Mesenchymal stem cell (in vitro differentiated cells and primary cell): ENCODE results near the gene FLRT2.
A peak's percentile ranks its signal among the peaks of the same experiment; 100 is the strongest.

ENCODE experiments used
- DNase-seq: peaks from one replicate; pipeline ENCODE4 v3.0.0-alpha.2; 2013
- H2AFZ ChIP-seq: one replicate; pipeline ENCODE4 v1.6.1; 2013; ENCODE audit warnings: low read depth, mild to moderate bottlenecking, control low read depth, inconsistent platforms, low read length, moderate library complexity
- H2AK5ac ChIP-seq: 2 replicates; pipeline ENCODE4 v1.6.1; 2013; ENCODE audit warnings: low read length, moderate library complexity, mild to moderate bottlenecking, inconsistent platforms; ENCODE audit not compliant: severe bottlenecking
- H2BK120ac ChIP-seq: one replicate; pipeline ENCODE4 v1.6.1; 2013; ENCODE audit warnings: low read depth, mild to moderate bottlenecking, inconsistent platforms, low read length, moderate library complexity
- H2BK12ac ChIP-seq, 2 experiments: one replicate each; pipeline ENCODE4 v1.6.1; 2013; ENCODE audit warnings: inconsistent platforms in 2 of 2, low read length in 2 of 2, mild to moderate bottlenecking in 2 of 2, moderate library complexity in 2 of 2, control low read depth in 1 of 2
- H2BK15ac ChIP-seq: one replicate; pipeline ENCODE4 v1.6.1; 2013; ENCODE audit warnings: mild to moderate bottlenecking, low read depth, inconsistent platforms; ENCODE audit not compliant: poor library complexity, severe bottlenecking
- H2BK5ac ChIP-seq: 2 replicates; pipeline ENCODE4 v1.6.1; 2013; ENCODE audit warnings: low read depth, mild to moderate bottlenecking, low read length, control low read depth, inconsistent platforms; ENCODE audit not compliant: poor library complexity, severe bottlenecking
- H3K14ac ChIP-seq, 2 experiments: one replicate each; pipeline ENCODE4 v1.6.1; 2013; ENCODE audit warnings: inconsistent platforms in 2 of 2, low read length in 2 of 2, control low read depth in 1 of 2, mild to moderate bottlenecking in 1 of 2, moderate library complexity in 1 of 2
- H3K18ac ChIP-seq, 2 experiments: one replicate each; pipeline ENCODE4 v1.6.1; 2013; ENCODE audit warnings: inconsistent platforms in 2 of 2, low read length in 2 of 2, control low read depth in 1 of 2, low read depth in 1 of 2, mild to moderate bottlenecking in 1 of 2
- H3K23ac ChIP-seq, 2 experiments: one replicate each; pipeline ENCODE4 v1.6.1; 2013; ENCODE audit warnings: inconsistent platforms in 2 of 2, low read length in 2 of 2, mild to moderate bottlenecking in 2 of 2, moderate library complexity in 2 of 2, control low read depth in 1 of 2
- H3K27ac ChIP-seq: 2 replicates; pipeline ENCODE4 v1.5.1; 2013; ENCODE audit warnings: mild to moderate bottlenecking, moderate library complexity, low read length, control low read depth, inconsistent platforms; ENCODE audit not compliant: poor library complexity, severe bottlenecking
- H3K27me3 ChIP-seq, 2 experiments: 2 replicates each; pipeline versions ENCODE4 v1.6.1 to v1.7.0; 2013; ENCODE audit warnings: low read length in 2 of 2, mild to moderate bottlenecking in 2 of 2, moderate library complexity in 2 of 2, control low read depth in 1 of 2, inconsistent platforms in 1 of 2; ENCODE audit not compliant: control insufficient read depth in 1 of 2, insufficient read depth in 1 of 2
- H3K36me3 ChIP-seq, 2 experiments: 2 replicates each; pipeline versions ENCODE4 v1.6.1 to v1.7.0; 2013; ENCODE audit warnings: low read length in 2 of 2, control low read depth in 1 of 2, inconsistent platforms in 1 of 2, low read depth in 1 of 2, mild to moderate bottlenecking in 1 of 2; ENCODE audit not compliant: insufficient read depth in 2 of 2, control insufficient read depth in 1 of 2
- H3K4ac ChIP-seq, 2 experiments: one replicate each; pipeline ENCODE4 v1.6.1; 2013; ENCODE audit warnings: inconsistent platforms in 2 of 2, low read length in 2 of 2, mild to moderate bottlenecking in 2 of 2, moderate library complexity in 2 of 2, control low read depth in 1 of 2, low read depth in 1 of 2
- H3K4me1 ChIP-seq: 2 replicates; pipeline ENCODE4 v1.6.1; 2013; ENCODE audit warnings: low read depth, low read length, control low read depth; ENCODE audit not compliant: control insufficient read depth, insufficient read depth
- H3K4me2 ChIP-seq: 2 replicates; pipeline ENCODE4 v1.6.1; 2013; ENCODE audit warnings: low read length, mild to moderate bottlenecking, inconsistent platforms; ENCODE audit not compliant: poor library complexity, severe bottlenecking
- H3K4me3 ChIP-seq, 2 experiments: 2 replicates each; pipeline versions ENCODE4 v1.5.1 to v1.7.0; 2013; ENCODE audit warnings: low read length in 2 of 2, mild to moderate bottlenecking in 2 of 2, control low read depth in 1 of 2, low read depth in 1 of 2; ENCODE audit not compliant: insufficient read depth in 1 of 2
- H3K79me1 ChIP-seq: replicated peaks from 2 replicates; pipeline ENCODE4 v1.6.1; 2013; ENCODE audit warnings: mild to moderate bottlenecking, control low read depth, low read length, inconsistent platforms; ENCODE audit not compliant: poor library complexity, severe bottlenecking
- H3K9ac ChIP-seq: 2 replicates; pipeline ENCODE4 v1.7.0; 2013; ENCODE audit warnings: mild to moderate bottlenecking, low read length, moderate library complexity
- H3K9me3 ChIP-seq: 2 replicates; pipeline ENCODE4 v1.7.0; 2013; ENCODE audit warnings: mild to moderate bottlenecking, low read length; ENCODE audit not compliant: control insufficient read depth
- H4K8ac ChIP-seq: one replicate; pipeline ENCODE4 v1.6.1; 2013; ENCODE audit warnings: inconsistent platforms, mild to moderate bottlenecking, low read length, moderate library complexity
- H4K91ac ChIP-seq: one replicate; pipeline ENCODE4 v1.6.1; 2013; ENCODE audit warnings: mild to moderate bottlenecking, low read length, inconsistent platforms
- WGBS: methylation state at CpG from one replicate; pipeline ENCODE4 v1.1.7; 2013; ENCODE audit warnings: mixed read lengths; 5-methylcytosine and 5-hydroxymethylcytosine counted together

Gene FLRT2

GRCh38 chr14:85701116-85701515 is 171.2 kb downstream of the FLRT2 start:
- Histone ChIP-seq H2BK15ac (no peak overlapping the region), H3K4ac (no peak overlapping the region), H3K9me3 (no peaks in the 10 kb centered on the region), H2BK12ac (no peak overlapping the region), H4K91ac (no peak overlapping the region), H3K14ac (no peak overlapping the region), H2AFZ (no peak overlapping the region), H3K79me1 (no peaks in the 10 kb centered on the region), H3K9ac (no peak overlapping the region), H4K8ac (no peak overlapping the region), H3K4me2 (no peak overlapping the region), H3K23ac (no peak overlapping the region), H2AK5ac (no peak overlapping the region), H3K27ac (no peak overlapping the region), H3K36me3 (no peaks in the 10 kb centered on the region), H3K27me3 (no peaks in the 10 kb centered on the region), H2BK5ac (no peak overlapping the region), H3K18ac (no peak overlapping the region), H3K4me3 (no peak overlapping the region), H2BK120ac (no peak overlapping the region), H3K4me1 (no peaks in the 10 kb centered on the region)
- WGBS, result 79% methylated on average over 6 of the region's 6 CpGs
- no peak for DNase-seq

GRCh38 chr14:85701763-85702162 is 171.8 kb downstream of the FLRT2 start:
- Histone ChIP-seq H3K4me2 (no peak overlapping the region), H2AFZ (no peak overlapping the region), H3K4ac (no peak overlapping the region), H3K79me1 (no peaks in the 10 kb centered on the region), H2BK120ac (no peak overlapping the region), H3K36me3 (no peaks in the 10 kb centered on the region), H2BK15ac (no peak overlapping the region), H3K4me3 (no peak overlapping the region), H3K9me3 (no peaks in the 10 kb centered on the region), H3K27ac (no peak overlapping the region), H3K14ac (no peak overlapping the region), H3K9ac (no peak overlapping the region), H3K18ac (no peak overlapping the region), H2AK5ac (no peak overlapping the region), H2BK5ac (no peak overlapping the region), H3K27me3 (no peaks in the 10 kb centered on the region), H3K23ac (no peak overlapping the region), H4K8ac (no peak overlapping the region), H4K91ac (no peak overlapping the region), H2BK12ac (no peak overlapping the region), H3K4me1 (no peaks in the 10 kb centered on the region)
- peak; percentile 33 for DNase-seq
- WGBS, result 49% methylated on average over 3 of the region's 3 CpGs

GRCh38 chr14:85702191-85702590 is 172.2 kb downstream of the FLRT2 start:
- Histone ChIP-seq H3K23ac (no peak overlapping the region), H2AFZ (no peak overlapping the region), H3K27ac (no peak overlapping the region), H2BK5ac (no peak overlapping the region), H2BK12ac (no peak overlapping the region), H3K79me1 (no peaks in the 10 kb centered on the region), H3K27me3 (no peaks in the 10 kb centered on the region), H3K36me3 (no peaks in the 10 kb centered on the region), H3K9me3 (no peaks in the 10 kb centered on the region), H3K14ac (no peak overlapping the region), H3K4ac (no peak overlapping the region), H3K4me3 (no peak overlapping the region), H3K18ac (no peak overlapping the region), H3K4me1 (no peaks in the 10 kb centered on the region), H4K8ac (no peak overlapping the region), H2AK5ac (no peak overlapping the region), H3K4me2 (no peak overlapping the region), H2BK15ac (no peak overlapping the region), H4K91ac (no peak overlapping the region), H3K9ac (peak overlapping the region; percentile 6), H2BK120ac (no peak overlapping the region)
- 89% methylated on average over 1 of the region's 1 CpG for WGBS
- no peak for DNase-seq

- WGBS, result 86% methylated on average over 2 of the region's 3 CpGs
- no peaks in the 10 kb centered on the region for H3K4me1 ChIP-seq
- no peaks in the 10 kb centered on the region for H3K36me3 ChIP-seq
- no peak overlapping the region for H4K8ac ChIP-seq
- H3K27ac ChIP-seq, result no peak overlapping the region
- no peaks in the 10 kb centered on the region for H3K79me1 ChIP-seq
- H3K27me3 ChIP-seq, result no peaks in the 10 kb centered on the region
- no peak overlapping the region for H3K4ac ChIP-seq
- no peak overlapping the region for H2BK15ac ChIP-seq
- DNase-seq, result peak; percentile 43
- H2BK5ac ChIP-seq, result no peak overlapping the region
- H2BK120ac ChIP-seq, result no peak overlapping the region
- H3K4me3 ChIP-seq, result no peak overlapping the region
- H4K91ac ChIP-seq, result no peak overlapping the region
- no peak overlapping the region for H3K4me2 ChIP-seq
- peak overlapping the region; percentile 6 for H3K9ac ChIP-seq
- no peak overlapping the region for H2BK12ac ChIP-seq
- no peak overlapping the region for H3K23ac ChIP-seq
- no peak overlapping the region for H3K14ac ChIP-seq
- no peaks in the 10 kb centered on the region for H3K9me3 ChIP-seq
- H3K18ac ChIP-seq, result no peak overlapping the region
- no peak overlapping the region for H2AK5ac ChIP-seq
- no peak overlapping the region for H2AFZ ChIP-seq
Measured at GRCh38 chr14:85702997-85703396, 173.1 kb downstream of the FLRT2 start.
